Activated gamma-delta T cell (primary cell): ENCODE measurements around the gene MMP7.

Experiments used
- DNase-seq: peaks from one replicate; lab custom pipeline; 2025; lab: John Stamatoyannopoulos, UW
- total RNA-seq, 2 donors: gene quantifications; one replicate each; lab custom pipeline; 2026; lab: John Stamatoyannopoulos, UW

Gene MMP7, protein sequence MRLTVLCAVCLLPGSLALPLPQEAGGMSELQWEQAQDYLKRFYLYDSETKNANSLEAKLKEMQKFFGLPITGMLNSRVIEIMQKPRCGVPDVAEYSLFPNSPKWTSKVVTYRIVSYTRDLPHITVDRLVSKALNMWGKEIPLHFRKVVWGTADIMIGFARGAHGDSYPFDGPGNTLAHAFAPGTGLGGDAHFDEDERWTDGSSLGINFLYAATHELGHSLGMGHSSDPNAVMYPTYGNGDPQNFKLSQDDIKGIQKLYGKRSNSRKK
- total RNA-seq: 0.05 to 0.17 reads per million in 2 donors

GRCh38 chr11:102530558-102530957 is at the start of gene MMP7:
Gene MMP7, minus strand, starts transcription at chr11:102530747. Its CDS starts 47 bp downstream, at chr11:102530700.
- no peak for DNase-seq

- no peak for DNase-seq
Observed at GRCh38 chr11:102577723-102578122, 47.2 kb upstream of the MMP7 start.

DNA sequence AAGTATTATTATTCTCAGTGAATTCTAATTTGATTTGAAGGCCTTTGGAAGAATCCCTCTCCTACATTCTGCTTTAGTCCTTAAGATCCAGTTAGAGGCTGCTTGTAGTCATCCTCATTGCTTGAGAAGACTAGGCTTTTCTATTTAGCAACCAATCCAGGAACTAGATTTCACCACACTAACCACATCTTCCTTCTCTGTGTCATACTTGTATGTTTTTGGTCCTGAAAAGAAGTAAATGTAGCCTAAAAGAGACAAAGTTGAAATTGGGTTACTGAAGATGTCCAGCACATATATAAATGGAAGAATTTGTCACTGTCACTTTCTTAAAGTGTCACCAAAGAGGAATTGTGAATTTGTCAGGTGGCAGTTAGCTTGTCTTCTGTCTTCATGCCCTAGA is 46.6 kb upstream of the MMP7 start:
- no peak for DNase-seq

- DNase-seq: no peak
Observed at GRCh38 chr11:102576350-102576749, 45.8 kb upstream of the MMP7 start.

- no peak for DNase-seq
Observed at GRCh38 chr11:102575012-102575411, 44.5 kb upstream of the MMP7 start.

GRCh38 chr11:102573851-102574250 is 43.3 kb upstream of the MMP7 start:
- no peak for DNase-seq

DNA sequence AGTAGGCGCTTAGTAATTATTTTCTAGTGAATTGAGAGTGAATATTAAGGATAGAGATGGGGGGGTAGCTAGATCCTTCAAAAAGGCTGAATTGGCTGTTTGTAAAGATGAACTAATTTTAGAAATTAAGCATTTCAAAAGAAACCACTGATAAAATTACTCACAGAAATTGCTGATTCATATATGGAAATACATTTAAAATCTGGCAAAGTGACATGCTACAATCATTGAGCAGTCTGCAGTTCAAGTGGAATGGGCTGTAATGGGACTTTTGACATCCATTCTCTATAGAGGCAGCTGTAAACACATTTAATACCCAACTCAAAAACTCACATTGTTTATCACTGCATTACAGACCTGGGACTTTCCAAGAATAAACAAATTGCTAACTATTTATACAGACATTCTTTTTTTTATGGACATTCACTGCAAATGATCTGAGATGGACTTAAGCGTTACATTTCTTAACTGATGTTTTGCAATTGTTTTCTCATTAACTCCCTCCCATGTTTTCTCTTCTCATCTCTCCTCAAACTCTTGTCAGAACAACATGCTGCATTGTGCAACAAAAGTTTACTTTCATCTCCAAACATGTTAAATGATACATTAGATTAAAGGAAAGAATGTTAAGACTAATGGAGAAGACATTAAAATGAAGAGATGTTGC is 42.1 kb upstream of the MMP7 start:
- no peak for DNase-seq

GRCh38 chr11:102568851-102569250 is 38.3 kb upstream of the MMP7 start:
- DNase-seq: no peak

DNA sequence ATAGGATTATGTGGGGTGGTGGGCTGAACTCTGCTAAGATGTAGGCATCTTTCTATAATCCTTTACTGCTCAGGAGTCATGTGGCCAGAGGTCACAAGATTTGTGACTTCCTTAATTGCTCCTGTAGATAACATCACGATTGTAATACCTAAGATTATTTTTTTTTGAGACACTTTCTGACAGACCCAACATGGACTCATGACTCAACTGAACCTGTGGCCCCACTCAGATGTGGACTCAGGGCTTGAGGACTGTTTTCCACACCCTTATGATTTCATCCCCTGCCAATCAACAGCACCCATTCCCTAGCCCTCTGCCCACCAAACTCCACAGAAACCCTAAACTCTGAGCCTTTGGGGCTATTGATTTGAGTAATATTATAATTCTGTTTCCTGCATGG is 35.6 kb upstream of the MMP7 start:
- no peak for DNase-seq

GRCh38 chr11:102564110-102564509 is 33.6 kb upstream of the MMP7 start:
- no peak for DNase-seq

GRCh38 chr11:102561636-102562035 is 31.1 kb upstream of the MMP7 start:
- DNase-seq: no peak

DNA sequence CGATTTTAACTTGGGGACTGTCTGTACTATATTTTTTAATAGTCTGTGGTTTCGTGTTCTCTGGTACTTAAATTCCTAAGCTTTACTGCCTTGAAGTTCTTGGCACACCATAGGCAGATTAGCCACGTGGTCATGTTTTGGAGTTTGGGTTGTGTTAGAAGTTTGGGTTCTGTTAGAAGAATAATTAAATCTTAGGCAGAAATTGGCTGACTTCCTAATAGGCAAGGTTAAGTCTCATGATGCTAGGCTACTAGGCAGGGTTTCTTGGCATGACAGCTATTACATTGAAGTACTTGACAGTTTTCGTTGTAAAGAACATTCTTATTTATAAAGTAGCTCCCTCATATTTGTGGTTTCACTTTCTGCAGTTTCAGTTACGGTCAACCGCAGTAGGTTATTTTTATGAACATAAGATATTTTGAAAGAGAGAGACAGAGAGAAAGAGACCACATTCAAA is 30.0 kb upstream of the MMP7 start:
- no peak for DNase-seq

DNA sequence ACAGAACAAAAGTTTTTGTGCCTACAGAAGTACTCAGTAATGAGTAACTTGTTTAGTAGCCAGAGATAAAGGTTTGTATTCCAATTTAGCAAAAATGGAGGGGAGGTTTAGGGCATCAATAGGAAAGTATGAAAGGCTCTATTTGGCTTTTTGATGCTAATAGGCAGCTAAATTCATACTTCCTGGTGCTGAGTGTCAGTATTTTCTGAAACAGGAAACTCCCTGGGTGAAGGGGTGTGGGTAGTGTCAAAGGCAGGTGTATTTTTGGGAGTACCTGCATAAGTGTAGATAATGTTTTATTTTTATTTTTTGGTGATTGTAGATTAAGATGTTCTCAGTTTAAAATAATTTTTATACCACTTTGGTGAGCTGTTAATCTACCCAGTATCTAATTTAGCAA is 29.3 kb upstream of the MMP7 start:
- DNase-seq: no peak

DNA sequence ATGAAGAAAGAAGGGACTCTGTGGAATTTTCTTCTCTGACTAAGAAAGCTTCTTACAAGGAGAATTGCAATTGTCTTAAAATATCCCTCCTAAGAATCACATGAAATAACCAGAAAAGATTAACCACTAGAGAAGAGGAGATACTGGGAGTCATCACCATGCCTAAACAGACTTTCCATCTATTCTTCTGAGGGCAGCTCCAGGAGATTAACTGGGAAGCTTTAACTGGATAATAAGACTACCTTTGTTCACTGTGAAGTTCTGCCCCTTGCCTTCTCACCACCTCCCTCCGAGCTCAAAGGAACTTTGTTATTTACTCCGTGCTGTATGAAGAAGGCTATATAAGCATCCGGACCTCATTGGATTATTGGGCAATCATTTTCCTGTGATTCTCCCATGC is 24.5 kb upstream of the MMP7 start:
- no peak for DNase-seq

GRCh38 chr11:102553835-102554282 is 23.3 kb upstream of the MMP7 start:
- DNase-seq: no peak

DNA sequence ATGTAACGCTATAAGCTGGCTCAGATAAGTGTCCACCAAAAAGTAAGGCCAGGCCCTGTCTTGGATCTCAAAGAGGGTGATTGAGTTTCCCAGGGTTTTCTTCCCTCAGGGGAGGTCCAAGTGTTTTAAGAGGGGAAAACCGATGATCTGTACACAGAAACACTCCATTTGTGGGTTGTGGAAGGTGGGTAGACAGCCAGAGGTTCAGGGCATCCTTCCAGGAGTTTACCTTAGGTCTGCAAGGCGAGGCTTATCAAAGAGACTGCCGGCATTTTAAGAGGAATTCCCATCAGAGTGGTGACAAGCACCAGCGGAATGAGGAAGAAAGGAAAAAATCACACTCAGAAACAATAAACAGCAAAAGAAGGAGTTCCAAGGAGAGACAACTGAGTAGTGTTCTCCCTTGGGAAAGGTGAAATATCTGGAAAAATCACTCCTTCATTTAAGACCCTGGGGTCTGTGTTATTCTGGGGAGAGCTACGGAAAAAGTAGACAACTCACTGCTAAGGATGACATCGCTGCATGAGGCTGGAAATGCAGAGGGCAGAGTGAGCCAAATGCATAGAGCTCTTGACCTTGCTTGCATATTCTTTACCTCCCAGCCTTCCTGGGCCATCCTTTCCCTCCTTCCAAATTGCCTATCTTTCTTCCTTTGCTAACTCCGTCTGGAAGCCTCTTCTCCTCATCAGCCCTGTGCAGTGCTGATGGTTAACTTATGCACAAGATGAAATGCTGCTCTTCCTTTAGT is 22.1 kb upstream of the MMP7 start:
- DNase-seq: no peak

DNA sequence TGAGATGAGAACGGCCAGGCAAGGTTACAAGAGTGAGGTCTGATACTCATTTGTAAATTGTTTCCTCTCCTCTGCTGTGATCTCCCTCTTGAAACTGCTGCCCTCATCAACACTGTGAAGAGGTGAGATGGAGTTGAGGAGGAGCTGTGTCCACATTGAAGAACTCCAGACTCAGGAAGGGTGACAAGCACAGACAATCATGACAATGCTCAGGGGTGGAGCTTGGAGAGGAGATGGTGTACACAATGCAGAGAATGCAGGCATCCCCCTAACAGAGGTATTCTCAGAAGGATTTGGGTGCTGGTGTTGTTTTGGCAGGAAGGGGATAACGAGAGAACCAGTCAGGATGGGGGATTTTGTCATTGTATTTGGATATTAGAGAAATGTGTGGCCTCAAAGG is 21.5 kb upstream of the MMP7 start:
- DNase-seq: no peak

GRCh38 chr11:102551169-102551781 is 20.7 kb upstream of the MMP7 start:
- DNase-seq: no peak

- no peak for DNase-seq
Observed at GRCh38 chr11:102546923-102547471, 16.4 kb upstream of the MMP7 start.

- no peak for DNase-seq
Observed at GRCh38 chr11:102546427-102546826, 15.9 kb upstream of the MMP7 start.

DNA sequence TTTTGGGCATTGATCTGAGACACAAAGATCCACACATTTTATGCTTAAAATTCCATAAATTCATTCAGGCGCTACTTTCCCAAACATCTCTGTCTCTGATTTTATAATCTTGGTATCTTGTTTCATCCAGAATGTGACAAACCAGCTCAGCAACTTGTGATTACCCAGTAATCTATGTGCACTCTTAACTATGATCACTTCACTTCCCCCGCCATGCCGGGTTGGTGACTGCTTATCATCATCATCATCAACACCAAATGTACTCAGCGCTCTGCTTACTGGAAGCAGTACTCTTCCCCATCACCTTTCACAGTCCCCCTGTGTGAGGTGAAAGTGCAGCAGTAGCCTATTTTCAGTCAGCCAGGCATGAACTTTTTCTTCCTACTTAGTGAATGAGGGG is 15.2 kb upstream of the MMP7 start:
- DNase-seq: no peak

GRCh38 chr11:102544594-102544993 is 14.0 kb upstream of the MMP7 start:
- no peak for DNase-seq
